Measurements from ENCODE around the gene AKNA. TPM values are rescaled to one million over a fixed set of nuclear protein-coding genes. Genes with fewer than 3 reads are reported as not detected.

AKNA gene
- total RNA-seq, 2 experiments from 2014 or later: 61.4 to 203 TPM

DNA sequence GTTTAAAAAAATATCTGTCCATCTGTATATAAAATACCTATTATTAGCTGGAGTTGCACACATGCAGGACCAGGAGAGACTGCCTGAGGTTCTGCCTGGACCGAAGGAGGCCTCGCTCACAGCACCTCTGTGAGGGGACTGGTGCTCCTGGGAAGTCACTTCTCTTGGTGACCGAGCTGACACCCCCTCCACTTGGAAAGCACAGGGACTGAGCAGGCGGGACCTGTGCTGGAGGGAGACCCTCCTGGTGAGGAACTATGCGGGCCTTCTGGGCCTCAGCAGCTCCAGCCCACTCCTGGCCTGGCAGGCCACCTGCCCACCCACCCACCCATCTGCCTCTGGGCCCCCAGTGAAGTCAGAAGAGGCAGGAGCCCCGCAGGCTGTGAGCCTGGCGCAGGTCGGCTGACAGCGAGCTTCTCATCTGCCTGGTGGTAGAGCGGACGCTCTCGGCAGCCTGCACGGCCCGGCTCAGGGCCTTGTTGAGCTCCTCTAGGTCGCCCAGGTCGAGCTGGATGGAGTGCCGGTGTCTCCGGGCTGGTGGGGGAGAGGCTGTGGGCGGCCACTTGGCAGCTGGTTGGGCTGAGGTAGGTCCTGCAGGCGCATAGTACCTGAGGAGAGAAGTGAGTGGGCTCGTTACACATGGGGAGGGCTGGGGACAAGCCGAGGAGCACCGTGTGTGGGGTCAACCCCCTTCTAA, 50.9 kb downstream of the AKNA start:
- CTCF ChIA-PET (ENCODE audit: unreplicated experiment): no interaction called here
- TF ChIP-seq, protein P1, sequence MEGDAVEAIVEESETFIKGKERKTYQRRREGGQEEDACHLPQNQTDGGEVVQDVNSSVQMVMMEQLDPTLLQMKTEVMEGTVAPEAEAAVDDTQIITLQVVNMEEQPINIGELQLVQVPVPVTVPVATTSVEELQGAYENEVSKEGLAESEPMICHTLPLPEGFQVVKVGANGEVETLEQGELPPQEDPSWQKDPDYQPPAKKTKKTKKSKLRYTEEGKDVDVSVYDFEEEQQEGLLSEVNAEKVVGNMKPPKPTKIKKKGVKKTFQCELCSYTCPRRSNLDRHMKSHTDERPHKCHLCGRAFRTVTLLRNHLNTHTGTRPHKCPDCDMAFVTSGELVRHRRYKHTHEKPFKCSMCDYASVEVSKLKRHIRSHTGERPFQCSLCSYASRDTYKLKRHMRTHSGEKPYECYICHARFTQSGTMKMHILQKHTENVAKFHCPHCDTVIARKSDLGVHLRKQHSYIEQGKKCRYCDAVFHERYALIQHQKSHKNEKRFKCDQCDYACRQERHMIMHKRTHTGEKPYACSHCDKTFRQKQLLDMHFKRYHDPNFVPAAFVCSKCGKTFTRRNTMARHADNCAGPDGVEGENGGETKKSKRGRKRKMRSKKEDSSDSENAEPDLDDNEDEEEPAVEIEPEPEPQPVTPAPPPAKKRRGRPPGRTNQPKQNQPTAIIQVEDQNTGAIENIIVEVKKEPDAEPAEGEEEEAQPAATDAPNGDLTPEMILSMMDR (conservative IDR thresholded peaks at IDR 0.05; ENCODE audit: low read length): no peak
- TF ChIP-seq EZH2phosphoT487 (IDR thresholded peaks at IDR 0.05; ENCODE audit: borderline replicate concordance, low read depth, low read length): no peak
- Histone ChIP-seq H3K4me1 (ENCODE audit: insufficient read depth, low read length, poor library complexity, severe bottlenecking) (peaks cover 4% of the 10 kb centered on the region), H3K79me2 (ENCODE audit: insufficient read depth, low read depth, low read length) (no peaks in the 10 kb centered on the region), H3K36me3 (ENCODE audit: insufficient read depth, low read length) (peaks cover 77% of the 10 kb centered on the region), H3K27ac (ENCODE audit: low read depth, low read length, poor library complexity, severe bottlenecking) (no peak overlapping the region), H3K9me3 (ENCODE audit: low read length) (no peaks in the 10 kb centered on the region), H3K9me2 (ENCODE audit: insufficient read depth, low read length) (no peaks in the 10 kb centered on the region), H4K20me1 (ENCODE audit: insufficient read depth, low read length) (no peaks in the 10 kb centered on the region), H2AFZ (ENCODE audit: low read length) (no peak overlapping the region), H3K4me2 (ENCODE audit: low read length) (no peak overlapping the region), H3K4me3 (ENCODE audit: low read depth, low read length, poor library complexity, severe bottlenecking) (no peak overlapping the region)
- POLR2A ChIA-PET: interaction anchor here (1.1 kb wide), 1 partner anchor 49 kb away, joined by 6 read pairs; no protein-coding TSS in a partner anchor
- intact Hi-C loops (cut with micrococcal nuclease; ENCODE audit: unreplicated experiment): no loop called here
- DNase-seq (ENCODE audit: low spot score): no peak
- no TSS peak for BruUV-seq (replicated peaks)

DNA sequence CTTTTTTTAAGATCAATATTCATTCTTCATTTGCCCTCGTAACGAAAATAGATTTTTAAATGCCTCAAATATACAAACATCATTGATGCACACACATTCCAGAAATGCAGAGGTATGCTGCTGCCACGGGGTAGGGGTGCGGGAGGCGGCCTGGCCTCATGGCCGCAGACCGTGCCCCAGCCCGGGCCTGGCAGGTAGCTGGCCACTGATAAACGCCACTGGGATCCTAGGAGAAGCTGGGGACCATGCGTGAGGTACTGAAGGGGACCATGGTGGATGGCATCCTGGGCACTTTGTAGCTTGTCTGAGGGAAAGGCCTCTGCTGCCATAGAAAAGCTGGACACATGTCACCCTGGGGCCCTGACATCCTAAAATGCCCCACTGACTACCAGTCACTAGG, 51.6 kb downstream of the AKNA start:
- CTCF ChIA-PET (ENCODE audit: unreplicated experiment): no interaction called here
- intact Hi-C loops (cut with micrococcal nuclease; ENCODE audit: unreplicated experiment): no loop called here
- DNase-seq (ENCODE audit: low spot score): no peak
- Histone ChIP-seq H3K4me2 (ENCODE audit: low read length) (no peak overlapping the region), H4K20me1 (ENCODE audit: insufficient read depth, low read length) (no peaks in the 10 kb centered on the region), H3K4me3 (ENCODE audit: low read depth, low read length, poor library complexity, severe bottlenecking) (no peak overlapping the region), H3K9me2 (ENCODE audit: insufficient read depth, low read length) (no peaks in the 10 kb centered on the region), H3K4me1 (ENCODE audit: insufficient read depth, low read length, poor library complexity, severe bottlenecking) (peaks cover 4% of the 10 kb centered on the region), H2AFZ (ENCODE audit: low read length) (no peak overlapping the region), H3K79me2 (ENCODE audit: insufficient read depth, low read depth, low read length) (no peaks in the 10 kb centered on the region), H3K9me3 (ENCODE audit: low read length) (no peaks in the 10 kb centered on the region), H3K36me3 (ENCODE audit: insufficient read depth, low read length) (peaks cover 70% of the 10 kb centered on the region), H3K27ac (ENCODE audit: low read depth, low read length, poor library complexity, severe bottlenecking) (no peak overlapping the region)
- BruUV-seq (replicated peaks): TSS peak; percentile 45
- TF ChIP-seq, protein P1 (conservative IDR thresholded peaks at IDR 0.05; ENCODE audit: low read length): no peak
- TF ChIP-seq EZH2phosphoT487 (IDR thresholded peaks at IDR 0.05; ENCODE audit: borderline replicate concordance, low read depth, low read length): no peak
- POLR2A ChIA-PET: interaction anchor here (1.1 kb wide), 1 partner anchor 50 kb away, joined by 6 read pairs; no protein-coding TSS in a partner anchor

DNA sequence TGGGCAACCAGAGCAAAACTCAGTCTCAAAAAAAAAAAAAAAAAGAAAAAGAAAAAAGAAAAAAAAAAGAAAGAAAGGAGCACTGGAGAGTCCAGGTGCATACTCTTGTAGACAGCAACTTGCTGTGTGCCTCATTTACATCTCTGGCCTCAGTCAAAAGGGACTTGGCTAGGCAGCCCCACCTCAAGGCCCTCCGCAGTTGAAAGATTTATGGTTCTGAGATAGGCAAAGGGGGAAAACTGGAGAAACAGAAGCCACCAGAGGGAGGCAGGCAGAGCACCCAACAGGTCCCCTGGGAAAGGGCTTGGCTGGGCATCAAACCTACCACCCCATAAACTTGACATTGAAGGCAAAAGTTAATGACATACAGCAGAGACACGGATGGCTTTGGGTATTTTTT, 52.0 kb downstream of the AKNA start:
- Histone ChIP-seq H3K36me3 (ENCODE audit: insufficient read depth, low read length) (peaks cover 66% of the 10 kb centered on the region), H2AFZ (ENCODE audit: low read length) (no peak overlapping the region), H3K79me2 (ENCODE audit: insufficient read depth, low read depth, low read length) (no peaks in the 10 kb centered on the region), H3K4me1 (ENCODE audit: insufficient read depth, low read length, poor library complexity, severe bottlenecking) (peaks cover 4% of the 10 kb centered on the region), H3K4me2 (ENCODE audit: low read length) (no peak overlapping the region), H3K9me3 (ENCODE audit: low read length) (no peaks in the 10 kb centered on the region), H3K9me2 (ENCODE audit: insufficient read depth, low read length) (no peaks in the 10 kb centered on the region), H3K27ac (ENCODE audit: low read depth, low read length, poor library complexity, severe bottlenecking) (no peak overlapping the region), H3K4me3 (ENCODE audit: low read depth, low read length, poor library complexity, severe bottlenecking) (no peak overlapping the region), H4K20me1 (ENCODE audit: insufficient read depth, low read length) (no peaks in the 10 kb centered on the region)
- no peak for TF ChIP-seq EZH2phosphoT487 (IDR thresholded peaks at IDR 0.05; ENCODE audit: borderline replicate concordance, low read depth, low read length)
- TF ChIP-seq, protein P1 (conservative IDR thresholded peaks at IDR 0.05; ENCODE audit: low read length): no peak
- intact Hi-C loops (cut with micrococcal nuclease; ENCODE audit: unreplicated experiment): no loop called here
- no peak for DNase-seq (ENCODE audit: low spot score)
- CTCF ChIA-PET (ENCODE audit: unreplicated experiment): no interaction called here
- POLR2A ChIA-PET: no interaction called here
- BruUV-seq (replicated peaks): no TSS peak
